Skin of body (tissue), 2 donors: ENCODE measurements around the gene ACTG2. TPM values are rescaled to one million over a fixed set of nuclear protein-coding genes. Genes with fewer than 3 reads are reported as not detected.
A peak's percentile ranks its signal among the peaks of the same experiment; 100 is the strongest.

Experiments
- DNase-seq: peaks from one replicate; lab custom pipeline; 2025; lab: John Stamatoyannopoulos, UW
- total RNA-seq: library from RNA; depleted of rRNA; stranded (reverse); fragments of >200 nt; gene quantifications from one replicate; pipeline ENCODE4 v1.2.3, GENCODE V29; 2014

ACTG2 gene
- total RNA-seq, 1 donor from 2014 or later, result 5.1 TPM

- DNase-seq, result no peak
These were observed 20.7 kb downstream of the ACTG2 start for GRCh38 chr2:73913414-73914054.

- DNase-seq, result no peak
These were observed 21.9 kb downstream of the ACTG2 start for GRCh38 chr2:73914667-73915066.

GRCh38 chr2:73915437-73915993 is 22.7 kb downstream of the ACTG2 start:
- DNase-seq, result no peak

- DNase-seq, result no peak
These were observed 23.9 kb downstream of the ACTG2 start for GRCh38 chr2:73916666-73917065.

GRCh38 chr2:73917296-73917695 is 24.5 kb downstream of the ACTG2 start:
- DNase-seq, result no peak

- DNase-seq, result no peak
These were observed 24.9 kb downstream of the ACTG2 start for GRCh38 chr2:73917696-73918207.

- DNase-seq, result no peak
These were observed 26.0 kb downstream of the ACTG2 start for GRCh38 chr2:73918856-73919255.

- no peak for DNase-seq
These were observed 26.9 kb downstream of the ACTG2 start for GRCh38 chr2:73919596-73920228.

- no peak for DNase-seq
These were observed 28.1 kb downstream of the ACTG2 start for GRCh38 chr2:73920577-73921545.

GRCh38 chr2:73921581-73921980 is 28.8 kb downstream of the ACTG2 start:
- no peak for DNase-seq

- DNase-seq, result no peak
These were observed 29.9 kb downstream of the ACTG2 start for GRCh38 chr2:73922681-73923080.

- DNase-seq, result no peak
These were observed 32.4 kb downstream of the ACTG2 start for GRCh38 chr2:73925033-73925704.

GRCh38 chr2:73925853-73926492 is 33.2 kb downstream of the ACTG2 start:
- DNase-seq, result peak; percentile 36

- peak; percentile 99 for DNase-seq
These were observed 33.9 kb downstream of the ACTG2 start, which contains the start of gene DGUOK for GRCh38 chr2:73926493-73927327. DGUOK (plus strand) TSS chr2:73926880; CDS start chr2:73926911, 31 bp downstream.

GRCh38 chr2:73927344-73927743 is 34.5 kb downstream of the ACTG2 start:
- DNase-seq, result no peak

- DNase-seq, result no peak
These were observed 36.1 kb downstream of the ACTG2 start for GRCh38 chr2:73928963-73929347.

- no peak for DNase-seq
These were observed 37.6 kb downstream of the ACTG2 start for GRCh38 chr2:73930386-73930785.

GRCh38 chr2:73931531-73932500 is 39.0 kb downstream of the ACTG2 start:
- no peak for DNase-seq
